HG02588 (cell line): ENCODE results near the gene CLEC12A.

Experiments used
- ATAC-seq: cut with Tn5 transposase; IDR thresholded peaks from one replicate; pipeline ENCODE4 v1.9.1; 2021; ENCODE audit warnings: mild to moderate bottlenecking, moderate library complexity; ENCODE audit not compliant: unreplicated experiment

CLEC12A gene

DNA sequence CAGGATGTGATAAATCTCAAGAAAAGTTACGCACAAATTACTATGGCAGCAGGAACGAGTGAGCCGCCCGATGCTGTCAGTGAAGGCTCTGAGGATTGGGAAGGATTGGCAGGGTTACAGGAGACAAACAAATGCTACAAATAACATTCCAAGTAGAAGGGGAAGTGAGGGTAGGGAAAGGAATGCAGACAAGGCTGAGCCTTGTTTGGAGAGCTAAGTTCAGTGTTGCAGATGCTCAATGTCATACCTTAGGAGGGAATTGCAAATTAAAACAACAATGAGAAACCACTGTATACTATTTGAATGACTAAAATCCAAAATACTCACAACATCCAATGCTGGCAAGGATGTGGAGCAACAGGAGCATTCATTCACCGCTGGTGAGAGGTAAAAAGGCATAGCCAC is 60.6 kb downstream of the CLEC12A start:
- ATAC-seq = no peak

DNA sequence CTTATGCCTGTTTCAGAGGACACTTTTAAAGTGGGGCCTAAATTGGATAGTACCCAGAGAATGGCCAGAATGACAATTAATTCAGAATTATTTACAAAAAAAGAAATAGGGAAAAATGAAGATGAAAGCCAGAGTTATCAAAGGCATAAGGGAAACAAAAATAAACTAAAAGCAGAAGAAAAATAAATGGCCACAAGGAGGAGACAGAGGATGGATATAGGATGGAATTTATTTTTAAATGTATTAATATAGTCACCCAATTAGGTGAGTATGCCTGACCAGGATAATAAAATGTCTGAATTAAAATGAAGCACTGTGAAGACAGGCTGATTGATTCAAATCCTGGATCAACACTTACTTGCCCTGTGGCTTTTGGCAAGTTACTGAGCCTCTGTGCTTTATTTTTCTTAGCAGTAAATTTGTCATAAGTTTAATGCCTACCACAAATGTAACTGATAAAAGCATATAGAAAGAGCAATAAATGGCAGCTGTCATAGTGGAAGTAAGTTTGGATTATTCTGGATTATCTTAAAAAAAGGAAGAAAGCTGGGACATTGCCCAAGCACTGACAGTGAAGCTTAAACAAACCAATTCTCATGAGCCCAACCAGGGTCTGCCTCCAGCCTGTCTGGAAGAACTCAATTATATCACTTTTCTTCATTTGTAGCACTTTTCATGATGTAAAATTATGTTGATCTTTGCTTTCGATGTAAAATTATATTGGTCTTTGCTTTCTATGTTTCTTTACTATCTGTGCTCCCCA is 62.8 kb downstream of the CLEC12A start:
- ATAC-seq = no peak
